GM21381 (cell line): Measurements from ENCODE around the gene RAVER1.
A peak's percentile ranks its signal among the peaks of the same experiment; 100 is the strongest.
"Not testable (repeated sequence)": the region's sequence is repeated elsewhere in the genome, so short reads cannot be mapped to it uniquely, and the experiment has no call there.

ENCODE experiments used
- ATAC-seq: cut with Tn5 transposase; IDR thresholded peaks from one replicate; pipeline ENCODE4 v1.9.1; 2021; ENCODE audit warnings: mild to moderate bottlenecking, moderate library complexity; ENCODE audit not compliant: unreplicated experiment

RAVER1 gene

DNA sequence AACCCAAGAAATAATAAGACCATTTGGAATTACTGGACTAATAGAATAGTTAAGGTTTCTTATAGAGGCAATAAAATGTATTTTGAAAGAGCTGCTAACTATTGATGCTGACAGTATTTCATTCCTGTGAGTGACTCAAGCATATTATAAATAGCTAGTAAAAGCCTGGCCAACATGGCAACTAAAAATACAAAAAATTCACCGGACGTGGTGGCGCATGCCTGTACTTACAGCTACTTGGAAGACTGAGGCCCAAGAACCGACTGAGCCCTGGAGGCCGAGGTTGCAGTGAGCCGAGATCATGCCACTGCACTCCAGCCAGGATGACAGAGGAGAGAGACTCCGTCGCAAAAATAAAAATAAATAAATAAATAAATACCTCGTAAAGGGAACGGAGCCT lies 11.5 kb upstream of the RAVER1 start:
- ATAC-seq, result no peak

DNA sequence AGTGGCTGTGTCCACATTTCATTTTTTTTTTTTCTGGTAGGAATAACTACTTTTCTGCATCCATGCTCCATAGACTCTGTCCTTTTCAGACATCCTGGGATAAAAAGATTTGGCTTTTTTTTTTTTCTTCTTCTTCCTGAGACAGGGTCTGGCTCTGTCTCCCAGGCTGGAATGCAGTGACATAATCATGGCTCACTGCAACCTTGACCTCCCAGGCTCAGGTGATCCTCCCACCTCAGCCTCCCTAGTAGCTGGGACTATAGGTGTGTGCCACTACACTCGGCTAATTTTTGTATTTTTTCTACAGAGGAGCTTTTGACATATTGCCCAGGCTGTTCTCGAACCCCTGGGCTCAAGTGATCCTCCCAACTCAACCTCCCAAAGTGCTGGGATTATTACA lies 10.2 kb upstream of the RAVER1 start:
- ATAC-seq, result no peak

DNA sequence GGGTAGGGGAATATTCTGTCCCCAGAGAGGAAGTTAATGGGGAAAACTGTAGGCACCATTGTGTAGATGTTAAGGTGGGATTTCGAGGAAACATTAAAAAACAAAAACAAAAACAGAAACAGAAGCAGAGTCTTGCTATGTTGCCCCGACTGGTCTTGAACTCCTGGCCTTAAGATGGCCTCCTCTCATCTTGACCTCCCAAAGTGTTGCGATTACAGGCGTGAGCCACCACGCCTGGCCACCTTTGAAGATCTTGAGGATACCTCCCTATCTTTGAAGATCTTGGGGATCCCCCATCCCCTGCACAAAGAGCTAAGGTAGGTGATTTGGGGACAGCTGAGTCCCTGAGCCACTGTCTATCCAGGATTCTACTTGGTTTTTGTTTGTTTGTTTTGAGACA lies 6.6 kb upstream of the RAVER1 start:
- no peak for ATAC-seq

DNA sequence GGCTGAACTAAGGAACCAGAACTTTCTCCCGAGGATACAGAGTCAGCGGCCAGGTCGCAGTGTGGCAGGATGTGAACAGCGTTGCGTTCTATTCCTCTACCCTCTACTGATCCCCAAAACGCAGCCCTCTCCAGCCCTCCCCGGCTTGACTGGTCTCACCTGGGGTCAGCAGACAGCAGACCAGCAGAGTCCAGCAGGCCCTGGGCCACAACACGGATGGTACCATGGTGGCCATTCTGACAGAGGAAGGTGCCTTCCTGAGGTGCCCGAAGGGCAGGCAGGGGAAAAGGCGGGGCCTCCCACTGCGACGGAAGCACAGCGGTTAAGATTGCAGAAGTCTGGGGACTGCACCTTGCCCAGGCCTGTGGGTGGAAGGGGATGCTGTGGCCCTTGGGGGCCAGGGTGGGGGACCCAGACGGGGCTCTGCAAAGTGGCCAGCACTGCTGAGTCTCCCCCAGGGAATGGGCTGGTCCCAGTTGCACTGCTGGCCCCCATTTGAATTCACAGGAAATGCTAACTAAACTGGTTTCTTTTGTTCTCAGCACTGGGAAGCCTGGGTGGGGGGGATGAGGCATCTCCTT lies 6.1 kb upstream of the RAVER1 start, which contains the start of gene ICAM3:
Gene ICAM3, minus strand, starts transcription at position 245 of the 581 bp plus-strand sequence. Its CDS starts 10 bp downstream, at position 235.
- peak; percentile 72 for ATAC-seq

DNA sequence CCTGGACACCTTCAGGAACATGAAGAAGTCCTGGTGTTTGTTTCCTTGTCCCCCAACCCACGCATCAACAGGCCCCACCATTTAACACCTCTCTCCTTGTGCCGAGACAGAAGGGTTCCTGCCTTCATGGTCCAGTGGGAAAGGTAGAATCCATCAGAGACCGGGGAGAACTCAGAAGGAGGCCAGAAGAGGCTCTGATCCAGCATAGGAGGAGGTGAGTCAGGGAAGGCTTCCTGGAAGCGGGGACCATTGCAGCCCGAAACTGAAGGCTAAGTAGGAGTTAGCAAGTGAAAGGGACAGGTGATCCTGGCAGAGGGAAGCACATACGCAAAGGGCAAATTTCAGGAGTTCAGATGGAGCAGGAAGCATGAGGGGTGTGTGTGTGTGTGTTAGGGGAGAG lies 5.6 kb upstream of the RAVER1 start:
- no peak for ATAC-seq

DNA sequence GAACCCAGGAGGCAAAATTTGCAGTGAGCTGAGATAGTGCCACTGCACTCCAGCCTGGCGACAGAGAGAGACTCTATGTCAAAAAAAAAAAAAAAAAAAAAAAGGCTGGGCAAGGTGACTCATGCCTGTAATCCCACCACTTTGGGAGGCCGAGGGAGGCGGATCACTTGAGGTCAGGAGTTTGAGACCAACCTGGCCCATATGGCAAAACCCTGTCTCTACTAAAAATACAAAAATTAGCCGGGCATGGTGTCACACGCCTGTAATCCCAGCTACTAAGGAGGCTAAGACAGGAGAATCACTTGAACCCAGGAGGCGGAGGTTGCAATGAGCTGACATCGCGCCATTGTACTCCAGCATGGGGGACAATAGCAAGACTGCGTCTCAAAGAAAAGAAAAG lies 3.4 kb upstream of the RAVER1 start:
- ATAC-seq, result not testable (repeated sequence)

DNA sequence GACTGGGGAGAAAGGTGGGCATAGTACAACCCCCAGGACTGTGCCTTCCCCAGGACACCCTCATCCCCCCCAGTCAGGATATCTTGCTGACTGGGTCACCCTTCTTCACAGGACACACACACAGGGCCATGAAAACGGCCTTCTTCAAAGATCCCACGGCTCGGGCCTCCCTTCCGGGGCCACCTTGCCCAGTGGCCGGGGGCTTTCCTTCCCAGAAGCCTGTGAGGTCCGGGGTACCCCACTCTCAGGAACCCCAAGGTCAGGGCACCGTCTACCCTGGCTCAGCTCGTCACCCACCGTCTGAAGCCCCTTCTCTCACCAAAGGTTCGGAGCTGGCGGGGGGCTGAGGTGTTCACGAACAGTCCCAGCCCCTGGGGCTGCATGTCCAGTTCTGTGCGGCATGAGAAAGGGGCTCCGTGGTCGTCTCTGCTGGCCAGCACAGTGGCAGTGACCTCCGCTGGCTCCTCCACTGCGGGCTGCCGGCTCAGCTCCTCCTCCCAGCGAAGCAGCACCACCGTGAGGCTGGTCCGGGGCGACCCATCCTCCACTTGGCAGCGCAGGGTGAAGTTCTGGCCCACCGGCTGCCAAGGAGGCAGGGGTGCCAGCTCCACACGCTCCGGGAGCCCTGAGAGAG lies 2.1 kb upstream of the RAVER1 start:
- no peak for ATAC-seq

DNA sequence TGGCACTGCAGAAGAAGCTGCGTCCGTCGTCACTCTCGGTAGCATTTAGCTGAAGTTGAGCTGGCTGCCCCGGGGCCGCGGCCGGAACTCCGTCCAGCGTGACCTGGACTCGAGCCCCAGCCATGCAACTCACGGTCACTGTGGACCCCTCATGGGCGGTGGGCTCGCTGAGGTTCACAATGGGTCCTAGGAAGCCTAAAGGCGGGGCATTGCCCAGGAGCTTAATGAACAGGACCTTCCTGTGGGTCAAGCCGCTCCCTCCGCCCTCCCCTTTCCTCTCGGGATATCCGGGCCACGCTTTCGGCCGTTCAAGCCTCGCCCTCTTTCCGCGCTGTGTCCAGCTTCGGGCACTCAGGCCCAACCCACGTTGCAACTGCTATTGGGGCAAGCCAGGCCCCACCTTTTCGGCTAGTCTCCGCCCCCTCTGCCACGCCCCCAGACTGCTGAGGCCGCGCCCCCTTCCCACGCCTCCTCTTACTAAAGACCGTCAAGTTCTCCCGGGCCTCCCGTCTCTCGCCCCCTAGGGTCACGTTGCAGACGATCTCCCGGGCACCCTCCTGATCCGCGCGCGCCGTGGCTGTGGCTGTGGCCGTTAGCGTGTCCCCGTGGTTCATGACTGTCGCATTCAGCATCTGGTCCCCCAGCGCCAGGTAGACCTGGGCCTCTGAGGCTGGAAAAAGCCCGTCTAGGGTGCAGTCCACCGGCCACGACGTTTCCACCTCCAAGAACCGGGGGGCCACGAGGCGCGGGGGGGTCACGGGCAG lies 1.4 kb upstream of the RAVER1 start:
- no peak for ATAC-seq

DNA sequence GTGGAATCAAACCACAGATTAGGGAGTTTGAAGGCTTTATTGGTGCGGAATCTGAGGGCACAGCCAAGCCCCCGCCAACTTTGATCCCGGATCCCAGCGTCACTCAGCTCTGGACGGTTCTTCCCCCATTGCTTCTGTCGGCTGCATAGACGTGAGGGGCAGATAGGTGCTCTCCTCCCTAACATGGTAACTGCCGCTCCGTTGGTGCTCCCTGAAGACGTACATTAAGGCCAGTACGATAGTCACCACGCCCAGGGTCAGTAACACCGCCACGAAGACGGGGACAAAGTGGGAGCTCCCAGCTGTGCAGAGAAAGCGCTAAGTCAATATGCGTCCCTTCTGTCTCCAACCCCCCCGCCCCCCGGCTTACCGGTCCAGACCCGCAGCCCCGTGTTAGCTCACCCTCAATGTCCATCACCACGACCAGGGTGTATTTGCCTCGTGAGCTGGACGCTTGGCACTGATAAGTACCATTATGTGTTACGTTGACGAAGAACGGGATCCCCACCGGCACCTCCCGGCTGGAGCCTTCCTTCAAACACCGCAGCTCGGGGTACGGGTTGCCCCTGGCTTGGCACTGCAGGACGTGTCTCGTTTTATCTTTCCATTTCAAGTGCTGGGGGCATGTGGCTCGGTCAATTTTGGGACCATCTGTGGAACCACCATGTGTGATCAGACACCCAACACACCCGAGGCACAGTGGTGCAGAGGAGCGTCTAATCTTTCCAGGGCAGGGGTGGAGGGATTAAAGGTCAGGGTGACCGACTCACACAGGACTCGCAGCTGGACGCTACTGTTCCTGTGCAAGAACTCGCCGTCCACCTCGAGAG lies 644 bp upstream of the RAVER1 start:
- peak; percentile 8 for ATAC-seq

DNA sequence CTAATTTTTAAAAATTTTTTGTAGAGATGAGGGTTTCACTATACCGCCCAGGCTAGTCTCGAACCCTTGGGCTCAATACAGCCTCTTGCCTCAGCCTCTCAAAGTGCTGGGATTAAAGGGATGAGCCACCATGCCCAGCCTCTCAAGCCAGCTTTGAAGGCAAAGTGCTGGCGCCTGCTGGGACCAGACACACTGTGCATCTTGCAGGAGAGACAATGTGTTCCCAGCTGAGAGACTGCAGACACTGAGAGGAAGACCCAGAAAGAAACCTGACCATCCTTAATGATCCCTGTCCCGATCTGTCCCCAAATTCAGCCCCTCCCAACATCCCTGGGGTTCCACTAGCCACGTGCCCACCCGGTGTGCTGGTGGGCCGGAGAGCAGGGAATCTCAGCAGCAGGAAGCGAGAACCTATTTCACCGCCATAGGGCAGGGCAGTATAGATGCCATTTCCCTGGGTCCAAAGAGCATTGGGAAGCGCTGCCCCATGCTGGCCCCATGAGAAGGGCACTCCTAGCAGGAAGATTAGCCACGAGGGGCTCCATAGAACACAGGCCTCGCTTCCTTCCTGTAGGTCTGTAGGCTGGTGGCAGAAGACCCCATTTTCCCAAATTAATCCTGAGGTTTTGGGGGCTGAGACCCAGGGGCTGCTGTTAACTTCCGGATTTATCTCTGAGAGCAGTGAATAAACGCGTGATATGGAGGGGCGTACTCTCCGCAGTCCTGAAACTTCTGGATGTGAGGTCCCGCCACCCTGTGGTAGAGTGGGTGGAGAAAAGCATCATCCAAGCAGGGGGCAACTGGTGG lies 968 bp downstream of the RAVER1 start:
- no peak for ATAC-seq

DNA sequence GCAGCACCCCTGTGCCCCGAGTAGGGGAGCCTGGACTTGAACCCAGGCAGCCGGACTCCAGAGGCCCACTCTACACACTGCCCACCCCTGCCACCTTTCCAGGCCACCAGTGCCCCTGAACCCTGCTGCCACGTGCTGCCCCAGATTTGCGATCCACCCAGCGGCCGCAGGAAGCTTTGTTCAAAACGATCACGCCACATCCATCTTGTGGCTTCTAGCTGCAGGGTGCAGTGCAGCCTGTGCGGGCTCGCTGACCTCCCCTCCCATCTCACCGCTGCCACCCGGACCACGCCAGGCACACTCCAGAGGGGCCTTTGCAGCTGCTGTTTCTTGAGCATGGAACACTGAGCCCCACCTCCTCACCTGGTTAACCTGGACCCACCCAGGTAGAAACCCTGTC lies 3.8 kb downstream of the RAVER1 start:
- no peak for ATAC-seq

DNA sequence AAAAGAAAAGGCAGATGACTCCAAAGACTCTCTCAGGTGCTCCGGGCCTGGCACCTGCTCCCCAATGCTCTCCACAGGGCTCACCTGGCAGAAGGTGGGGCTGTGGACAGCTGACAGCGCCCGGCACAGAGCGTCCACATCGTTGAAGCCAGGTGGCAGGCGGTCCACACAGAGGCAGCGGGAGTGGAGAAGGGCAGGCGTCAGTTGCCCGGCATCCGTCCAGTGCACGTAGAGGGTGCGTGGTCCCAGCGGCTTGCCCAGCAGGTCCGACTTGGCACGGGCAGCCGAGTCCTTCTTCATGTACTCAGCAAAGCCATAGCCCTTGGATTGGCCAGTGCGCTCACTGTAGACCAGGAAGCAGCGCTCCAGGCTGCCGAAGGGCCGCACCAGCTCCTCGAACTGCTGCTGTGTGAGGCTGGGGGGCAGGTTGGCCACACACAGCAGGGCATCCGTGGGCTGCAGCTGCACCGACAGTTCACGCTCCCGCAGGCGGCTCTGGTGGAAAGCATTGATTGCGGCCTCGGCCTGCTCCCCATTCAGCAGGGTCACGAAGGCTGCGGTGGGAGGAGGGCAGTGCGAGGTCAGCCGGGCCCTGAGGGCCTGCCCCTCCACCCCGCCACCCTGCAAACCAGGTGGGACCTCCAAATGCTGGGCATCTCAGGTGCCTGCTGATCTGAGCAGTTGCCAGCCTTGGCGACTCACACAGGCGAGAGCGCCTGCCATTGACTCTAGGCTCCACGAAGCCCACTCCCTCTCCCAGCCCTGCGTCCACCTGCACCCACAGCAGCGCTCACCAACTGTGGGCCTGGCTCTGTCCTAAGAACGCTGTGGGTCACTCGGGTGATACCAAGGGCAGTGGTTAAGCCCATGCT lies 4.5 kb downstream of the RAVER1 start:
- ATAC-seq, result no peak

DNA sequence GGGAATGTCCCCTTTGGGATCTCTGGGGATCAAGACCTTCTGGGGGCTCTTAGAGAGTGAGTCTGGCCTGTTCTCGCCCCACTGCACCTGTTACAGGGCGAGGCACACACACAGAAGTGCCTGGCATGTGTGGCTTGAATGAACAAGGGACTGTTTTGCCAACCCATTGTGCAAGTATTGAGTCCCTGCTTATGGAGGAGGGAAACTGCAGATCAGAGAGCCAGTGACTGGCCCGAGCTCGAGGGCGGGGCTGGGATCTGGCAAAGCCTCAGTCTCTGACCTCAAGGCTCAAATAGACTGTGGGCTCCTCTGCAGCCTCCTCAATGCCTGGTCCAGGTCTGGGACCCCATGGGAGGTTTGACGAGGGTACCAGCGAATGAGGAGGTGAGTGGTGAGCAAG lies 5.5 kb downstream of the RAVER1 start:
- ATAC-seq, result no peak

DNA sequence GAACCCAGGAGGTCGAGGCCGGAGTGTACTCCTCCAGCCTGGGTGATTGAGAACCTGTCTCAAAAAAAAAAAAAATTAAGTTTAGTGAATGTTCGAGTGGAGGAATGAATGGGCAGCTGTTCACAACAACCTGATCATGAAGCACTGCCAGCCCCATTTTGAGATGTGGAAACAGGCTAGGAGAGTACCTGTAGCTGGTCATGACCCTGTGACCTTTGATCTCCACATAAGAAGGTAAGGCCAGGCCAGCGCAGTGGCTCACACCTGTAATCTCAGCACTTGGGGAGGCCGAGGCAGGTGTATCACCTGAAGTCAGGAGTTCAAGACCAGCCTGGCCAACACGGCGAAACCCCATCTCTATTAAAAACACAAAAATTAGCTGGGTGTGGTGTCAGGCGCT lies 7.6 kb downstream of the RAVER1 start:
- ATAC-seq, result no peak

DNA sequence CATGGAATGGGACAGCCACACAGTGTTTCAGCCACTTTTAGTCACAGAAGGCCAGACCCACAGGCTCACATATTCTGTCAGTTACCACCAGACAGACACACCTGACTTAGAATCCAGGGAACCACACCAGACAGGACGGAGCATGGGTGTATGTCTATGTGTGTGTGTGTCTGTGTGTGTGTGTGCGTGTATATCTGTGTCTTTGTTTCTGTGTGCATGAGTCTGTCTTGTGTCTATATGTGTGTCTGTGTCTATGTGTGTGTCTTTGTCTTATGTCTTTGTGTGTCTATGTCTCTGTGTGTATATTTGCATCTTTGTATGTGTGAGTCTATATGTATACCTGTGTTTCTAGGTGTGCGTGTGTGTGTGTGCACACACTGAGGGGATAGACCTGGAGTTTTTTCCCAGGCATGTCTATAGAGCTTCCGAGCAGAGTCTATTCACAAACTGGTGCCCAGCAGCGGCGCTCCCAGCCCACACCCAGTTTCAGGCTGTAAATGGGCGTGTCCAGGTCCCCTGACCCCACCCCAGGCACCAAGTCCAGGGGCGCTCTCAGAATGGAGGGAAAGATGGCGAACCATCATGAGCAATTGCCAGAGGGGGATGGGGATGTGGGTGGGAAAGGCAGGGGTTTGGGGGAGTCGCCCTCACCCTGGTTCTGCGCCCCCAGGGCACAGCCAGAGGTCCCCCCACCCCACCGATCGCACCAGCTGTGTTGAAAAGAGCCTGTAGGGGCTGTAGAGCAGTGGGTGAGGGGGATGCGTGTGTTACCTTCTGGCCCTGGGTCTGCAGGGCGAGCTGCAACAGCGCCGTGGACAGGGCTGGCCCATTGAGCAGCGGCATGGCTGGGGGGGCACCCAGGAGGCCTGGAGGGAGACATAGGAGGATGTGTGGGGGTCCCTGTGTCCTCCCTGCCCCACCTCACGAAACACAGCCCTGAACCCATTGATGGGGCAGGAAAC lies 11.2 kb downstream of the RAVER1 start:
- ATAC-seq, result no peak

DNA sequence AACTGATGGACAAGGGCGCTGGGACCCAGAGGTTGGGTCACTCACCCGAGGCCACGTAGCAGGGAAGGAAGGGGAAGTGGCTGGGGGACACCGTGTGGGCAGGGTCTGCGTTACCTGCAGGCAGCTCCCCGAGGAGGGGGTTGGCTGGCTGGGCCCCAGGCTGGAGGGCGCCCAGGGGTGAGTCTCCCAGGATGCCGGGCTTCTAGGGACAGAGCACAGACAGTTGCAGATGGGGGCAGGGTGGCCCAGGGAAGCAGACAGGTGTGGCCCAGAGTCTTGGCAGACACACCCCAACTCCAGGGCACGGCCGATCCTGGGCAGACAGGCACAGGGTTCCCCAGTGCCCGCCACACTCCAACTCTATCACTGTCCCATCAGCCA lies 11.9 kb downstream of the RAVER1 start:
- ATAC-seq, result no peak

DNA sequence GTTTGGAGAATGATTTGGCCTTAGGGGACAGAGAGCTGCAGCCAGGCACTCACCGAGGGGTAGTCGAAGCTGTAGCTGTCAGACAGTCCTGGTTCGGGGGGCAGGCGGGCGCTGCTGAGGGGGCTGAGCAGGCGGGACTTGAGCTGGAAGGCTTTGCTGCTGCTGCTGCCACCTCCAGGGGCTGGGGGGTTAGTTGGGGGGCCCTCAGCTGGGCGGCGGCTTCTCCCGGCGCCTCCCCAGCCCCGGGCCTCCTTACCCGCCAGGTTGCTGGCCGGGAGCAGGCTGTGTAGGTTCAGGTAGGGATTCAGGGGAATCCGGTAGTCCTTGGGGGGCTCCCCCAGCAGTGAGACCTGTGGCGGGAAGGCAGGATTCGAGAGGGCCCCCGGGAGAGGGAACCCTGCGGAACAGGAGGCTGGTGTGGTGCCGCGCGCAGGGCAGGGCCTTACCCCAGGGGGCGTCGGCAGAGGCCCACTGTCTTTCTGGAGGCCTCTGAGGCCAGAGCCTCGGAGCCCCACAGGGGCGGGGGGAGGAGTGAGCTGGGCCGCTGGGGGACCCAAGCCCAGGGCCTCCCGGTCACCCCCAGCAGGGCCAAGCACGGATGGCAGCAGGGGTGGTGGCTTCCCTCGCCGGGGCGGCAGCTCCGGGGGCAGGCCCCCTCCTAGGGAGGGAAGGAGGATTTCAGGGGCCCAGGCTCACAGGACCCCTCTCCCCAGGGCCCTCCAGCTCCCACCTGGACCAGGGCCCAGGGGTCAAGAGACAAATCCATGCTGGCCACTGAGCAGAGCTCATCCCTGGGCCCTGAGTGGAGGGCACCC lies 12.5 kb downstream of the RAVER1 start:
- no peak for ATAC-seq
